HFF-Myc (cell line): ENCODE measurements around the gene CARHSP1.
"Not testable (repeated sequence)": the region's sequence is repeated elsewhere in the genome, so short reads cannot be mapped to it uniquely, and the experiment has no call there.

Experiments used
- DNase-seq: peaks from one replicate; pipeline ENCODE4 v3.0.0-alpha.2; 2011; ENCODE audit warnings: low read depth; ENCODE audit errors: extremely low read depth
- H3K4me3 ChIP-seq: replicated peaks from 2 replicates; pipeline ENCODE4 v1.5.1; 2011; ENCODE audit warnings: low read depth, mild to moderate bottlenecking, control low read depth, low read length
- TF ChIP-seq, protein P1 (sequence below): IDR thresholded peaks from 2 replicates; pipeline ENCODE4 v1.5.1; 2012; ENCODE audit warnings: mild to moderate bottlenecking, low read depth, low read length, control low read depth; ENCODE audit errors: missing control alignments

Gene CARHSP1

GRCh38 chr16:8868416-8869211, at the start of gene CARHSP1:
CARHSP1 (minus strand) TSS chr16:8869006; CDS start chr16:8859328, 9,678 bp downstream.
- peak; percentile 78 for DNase-seq
- peak within 1 kb of the TSS; percentile 56 for H3K4me3 ChIP-seq
- TF ChIP-seq, protein P1, sequence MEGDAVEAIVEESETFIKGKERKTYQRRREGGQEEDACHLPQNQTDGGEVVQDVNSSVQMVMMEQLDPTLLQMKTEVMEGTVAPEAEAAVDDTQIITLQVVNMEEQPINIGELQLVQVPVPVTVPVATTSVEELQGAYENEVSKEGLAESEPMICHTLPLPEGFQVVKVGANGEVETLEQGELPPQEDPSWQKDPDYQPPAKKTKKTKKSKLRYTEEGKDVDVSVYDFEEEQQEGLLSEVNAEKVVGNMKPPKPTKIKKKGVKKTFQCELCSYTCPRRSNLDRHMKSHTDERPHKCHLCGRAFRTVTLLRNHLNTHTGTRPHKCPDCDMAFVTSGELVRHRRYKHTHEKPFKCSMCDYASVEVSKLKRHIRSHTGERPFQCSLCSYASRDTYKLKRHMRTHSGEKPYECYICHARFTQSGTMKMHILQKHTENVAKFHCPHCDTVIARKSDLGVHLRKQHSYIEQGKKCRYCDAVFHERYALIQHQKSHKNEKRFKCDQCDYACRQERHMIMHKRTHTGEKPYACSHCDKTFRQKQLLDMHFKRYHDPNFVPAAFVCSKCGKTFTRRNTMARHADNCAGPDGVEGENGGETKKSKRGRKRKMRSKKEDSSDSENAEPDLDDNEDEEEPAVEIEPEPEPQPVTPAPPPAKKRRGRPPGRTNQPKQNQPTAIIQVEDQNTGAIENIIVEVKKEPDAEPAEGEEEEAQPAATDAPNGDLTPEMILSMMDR: no peak

DNA sequence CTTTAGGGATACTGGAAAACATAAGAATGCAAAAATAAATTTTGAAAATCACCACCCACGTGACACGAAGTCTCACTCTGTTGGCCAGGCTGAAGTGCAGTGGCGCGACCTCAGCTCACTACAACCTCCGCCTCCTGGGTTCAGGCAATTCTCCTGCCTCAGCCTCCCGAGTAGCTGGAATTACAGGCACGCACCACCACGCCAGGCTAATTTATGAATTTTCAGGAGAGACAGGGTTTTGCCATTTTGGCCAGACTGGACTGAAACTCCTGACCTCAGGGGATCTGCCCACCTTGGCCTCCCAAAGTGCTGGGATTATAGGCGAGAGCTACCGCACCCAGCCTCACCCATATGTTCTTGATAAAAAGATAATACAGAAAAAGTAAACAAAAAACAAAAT, 48.5 kb upstream of the CARHSP1 start:
- not testable (repeated sequence) for DNase-seq, H3K4me3 ChIP-seq

- H3K4me3 ChIP-seq: no peak overlapping the region
- TF ChIP-seq, protein P1: no peak
- DNase-seq: no peak
These were observed 47.9 kb upstream of the CARHSP1 start for GRCh38 chr16:8916541-8917225.

- DNase-seq: no peak
- no peak overlapping the region for H3K4me3 ChIP-seq
- TF ChIP-seq, protein P1: no peak
These were observed 47.0 kb upstream of the CARHSP1 start for GRCh38 chr16:8915722-8916301.

DNA sequence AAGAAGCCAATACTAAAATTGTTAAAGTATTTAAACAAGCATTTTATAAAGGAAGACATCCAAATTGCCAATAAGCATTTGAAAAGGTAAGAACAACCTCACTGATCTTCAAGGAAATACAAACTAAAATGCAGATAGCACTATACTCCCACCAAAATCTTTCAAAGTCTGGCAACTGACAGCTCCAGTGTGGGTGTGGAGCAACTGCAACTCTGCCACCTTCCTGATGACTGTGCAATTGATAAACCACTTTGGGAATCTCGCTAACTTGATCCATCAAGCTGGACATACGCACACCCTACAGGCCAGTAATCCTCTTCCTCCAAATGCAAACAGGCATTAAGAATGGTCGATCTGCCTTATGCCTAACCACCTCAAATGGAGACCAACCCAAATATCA, 45.3 kb upstream of the CARHSP1 start:
- DNase-seq: no peak
- H3K4me3 ChIP-seq: no peak overlapping the region
- TF ChIP-seq, protein P1: no peak

GRCh38 chr16:8912793-8913192, 44.0 kb upstream of the CARHSP1 start:
- TF ChIP-seq, protein P1: no peak
- no peak for DNase-seq
- no peak overlapping the region for H3K4me3 ChIP-seq

DNA sequence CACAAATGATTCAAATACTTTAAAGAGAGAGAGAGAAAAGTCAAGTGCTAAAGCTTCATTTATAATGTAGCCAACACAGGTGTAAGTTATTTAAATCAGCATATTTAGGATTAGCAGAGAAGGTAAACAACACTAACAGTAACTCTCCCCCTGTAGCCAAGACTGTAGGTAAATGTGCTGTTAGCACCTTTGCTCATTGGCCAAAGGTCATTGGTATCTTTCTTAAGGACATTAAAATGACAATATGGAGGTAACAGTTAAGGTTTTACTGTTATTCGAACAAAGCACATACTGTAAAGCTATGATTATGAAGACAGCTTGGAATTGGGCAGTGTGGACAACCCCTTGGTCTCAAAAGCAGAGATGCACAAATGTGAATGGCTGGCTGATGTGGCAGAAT, 42.0 kb upstream of the CARHSP1 start:
- TF ChIP-seq, protein P1: no peak
- no peak for DNase-seq
- H3K4me3 ChIP-seq: no peak overlapping the region
